Nephron (organoid): ENCODE data around the gene PROX1.

Experiments used
- H3K27ac Mint-ChIP-seq, 3 experiments: 2 replicates each; pipeline ENCODE4 v1.8.0; 2020; ENCODE audit warnings: mixed read lengths in 3 of 3, mild to moderate bottlenecking in 2 of 3, moderate library complexity in 1 of 3
- H3K27me3 Mint-ChIP-seq: 2 replicates; pipeline ENCODE4 v1.8.0; 2021; ENCODE audit warnings: low read depth, mild to moderate bottlenecking, moderate library complexity, mixed read lengths
- H3K36me3 Mint-ChIP-seq: 2 replicates; pipeline ENCODE4 v1.8.0; 2020; ENCODE audit warnings: low read depth, mixed read lengths
- H3K4me1 Mint-ChIP-seq: 2 replicates; pipeline ENCODE4 v1.8.0; 2020; ENCODE audit warnings: mixed read lengths
- H3K4me3 Mint-ChIP-seq, 3 experiments: 2 replicates each; pipeline ENCODE4 v1.8.0; 2020; ENCODE audit warnings: mild to moderate bottlenecking in 3 of 3, mixed read lengths in 3 of 3, moderate library complexity in 2 of 3
- H3K9me3 Mint-ChIP-seq: 2 replicates; pipeline ENCODE4 v1.8.0; 2020; ENCODE audit warnings: mixed read lengths
- TF ChIP-seq, protein P1 (sequence below), 3 experiments: fragments of 200-600 bp; sonication (generic); IDR thresholded peaks; one replicate each; pipeline ENCODE4 v1.5.0; 2021; ENCODE audit warnings: antibody characterized with exemption in 3 of 3; ENCODE audit not compliant: unreplicated experiment in 3 of 3

The PROX1 gene

DNA sequence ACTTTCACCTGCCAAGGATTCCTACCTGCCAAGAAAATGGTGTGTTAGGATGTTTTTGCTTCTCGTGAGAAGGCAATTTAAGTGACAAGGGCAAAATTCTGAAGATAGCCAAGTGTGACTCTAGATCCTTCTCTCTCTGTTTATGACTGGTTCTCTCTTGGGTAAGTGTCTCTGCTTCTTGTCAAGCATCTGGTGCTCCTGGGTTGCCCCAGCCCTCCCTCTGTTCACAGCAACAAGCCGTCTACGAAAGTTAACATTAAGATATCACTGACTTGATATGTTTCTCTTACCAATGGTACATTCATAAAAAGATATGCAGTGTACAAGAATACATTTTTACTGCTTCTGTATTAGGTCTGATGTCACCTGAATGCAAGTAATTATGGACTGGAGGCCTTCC lies 55.4 kb downstream of the PROX1 start:
- peaks cover 5% of the 10 kb centered on the region for H3K36me3 Mint-ChIP-seq
- TF ChIP-seq, protein P1, sequence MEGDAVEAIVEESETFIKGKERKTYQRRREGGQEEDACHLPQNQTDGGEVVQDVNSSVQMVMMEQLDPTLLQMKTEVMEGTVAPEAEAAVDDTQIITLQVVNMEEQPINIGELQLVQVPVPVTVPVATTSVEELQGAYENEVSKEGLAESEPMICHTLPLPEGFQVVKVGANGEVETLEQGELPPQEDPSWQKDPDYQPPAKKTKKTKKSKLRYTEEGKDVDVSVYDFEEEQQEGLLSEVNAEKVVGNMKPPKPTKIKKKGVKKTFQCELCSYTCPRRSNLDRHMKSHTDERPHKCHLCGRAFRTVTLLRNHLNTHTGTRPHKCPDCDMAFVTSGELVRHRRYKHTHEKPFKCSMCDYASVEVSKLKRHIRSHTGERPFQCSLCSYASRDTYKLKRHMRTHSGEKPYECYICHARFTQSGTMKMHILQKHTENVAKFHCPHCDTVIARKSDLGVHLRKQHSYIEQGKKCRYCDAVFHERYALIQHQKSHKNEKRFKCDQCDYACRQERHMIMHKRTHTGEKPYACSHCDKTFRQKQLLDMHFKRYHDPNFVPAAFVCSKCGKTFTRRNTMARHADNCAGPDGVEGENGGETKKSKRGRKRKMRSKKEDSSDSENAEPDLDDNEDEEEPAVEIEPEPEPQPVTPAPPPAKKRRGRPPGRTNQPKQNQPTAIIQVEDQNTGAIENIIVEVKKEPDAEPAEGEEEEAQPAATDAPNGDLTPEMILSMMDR (IDR thresholded peaks at IDR 0.05; ENCODE audit: unreplicated experiment in 3 of 3) = no peak
- H3K4me1 Mint-ChIP-seq = peaks cover 4% of the 10 kb centered on the region
- H3K27ac Mint-ChIP-seq = no peak overlapping the region
- peaks cover 8% of the 10 kb centered on the region for H3K9me3 Mint-ChIP-seq
- H3K4me3 Mint-ChIP-seq = no peak overlapping the region
- peaks cover 6% of the 10 kb centered on the region for H3K27me3 Mint-ChIP-seq

DNA sequence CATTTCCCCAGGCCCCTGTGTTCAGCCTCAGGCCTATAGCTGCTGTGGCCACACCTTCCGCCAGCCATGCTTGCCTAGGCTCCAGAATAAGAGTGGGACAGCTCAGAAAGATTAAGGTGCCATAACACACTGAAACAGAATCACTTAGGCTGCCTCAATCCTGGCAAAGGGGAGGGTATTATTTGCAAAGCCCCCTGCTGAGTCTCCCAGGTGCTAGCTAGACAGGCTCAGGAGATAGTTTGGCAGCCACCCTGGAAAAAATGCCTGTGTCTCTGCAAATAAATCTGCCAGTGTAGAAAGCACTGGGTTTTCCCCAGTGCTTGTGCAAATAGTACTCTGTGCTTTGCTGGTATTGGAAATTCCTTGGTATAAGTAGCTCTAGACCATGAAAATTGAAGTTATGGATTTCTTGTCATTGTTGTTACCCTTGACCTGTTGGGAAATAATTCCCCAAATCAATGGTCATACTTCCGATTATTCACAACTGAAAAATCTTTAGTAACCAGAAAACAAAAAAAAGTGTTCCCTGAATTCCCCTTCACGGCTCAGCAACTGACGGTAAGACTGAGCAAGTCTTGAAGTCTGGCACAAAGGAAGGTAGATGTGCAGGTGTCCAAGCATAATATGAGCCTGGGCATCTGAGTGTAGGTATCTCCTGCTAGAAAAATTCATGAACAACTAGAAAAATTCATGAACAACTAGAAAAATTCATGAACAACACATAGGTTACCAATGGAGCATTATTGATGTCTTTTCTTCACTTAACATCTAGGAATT lies 56.9 kb downstream of the PROX1 start:
- Mint-ChIP-seq H3K9me3 (peaks cover 12% of the 10 kb centered on the region), H3K27me3 (peaks cover 6% of the 10 kb centered on the region), H3K27ac (no peak overlapping the region), H3K4me1 (no peaks in the 10 kb centered on the region), H3K4me3 (no peak overlapping the region), H3K36me3 (peaks cover 5% of the 10 kb centered on the region)
- TF ChIP-seq, protein P1 (IDR thresholded peaks at IDR 0.05; ENCODE audit: unreplicated experiment in 3 of 3) = no peak

DNA sequence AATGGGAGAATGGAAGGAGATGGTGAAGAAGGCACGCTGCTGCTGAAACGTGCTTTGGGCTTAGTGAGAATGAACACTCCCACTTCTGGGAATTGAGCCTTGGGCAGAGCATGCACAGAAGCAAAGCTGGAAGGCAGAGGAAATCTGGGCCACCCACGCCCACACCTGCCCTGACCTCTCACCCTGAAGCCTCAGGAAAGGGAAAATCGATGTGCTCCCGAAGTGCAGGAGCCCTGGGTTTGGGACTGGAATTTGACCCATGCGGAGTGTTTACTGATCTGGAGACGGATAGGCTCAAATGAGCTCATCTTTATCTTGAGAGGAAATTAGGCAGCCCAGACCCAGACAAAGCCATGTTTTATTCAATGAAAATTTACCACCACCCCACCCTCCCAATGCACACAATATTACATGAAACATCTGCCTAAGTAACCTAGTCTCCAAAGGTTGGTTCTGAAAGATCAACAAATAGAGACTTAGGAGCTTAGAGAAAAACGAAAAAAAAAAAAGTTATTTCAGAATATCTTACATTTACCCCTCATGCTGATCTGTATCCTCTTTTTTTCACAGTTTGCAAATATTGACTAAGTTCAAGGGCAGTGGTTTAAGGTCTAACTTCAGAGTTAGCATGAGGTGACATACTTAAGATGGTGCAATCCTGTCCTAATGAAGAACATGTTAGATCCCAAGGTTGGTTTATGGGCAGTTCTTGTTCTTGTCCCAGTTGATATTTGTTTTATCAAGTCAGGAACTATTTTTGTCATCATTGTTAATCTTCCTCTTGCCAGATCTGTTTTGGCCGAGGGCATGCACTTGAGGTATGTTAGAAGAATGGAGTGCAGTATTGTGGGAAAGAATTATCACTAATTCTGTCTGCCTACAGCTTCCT lies 63.0 kb downstream of the PROX1 start:
- Mint-ChIP-seq H3K27ac (no peak overlapping the region), H3K27me3 (no peaks in the 10 kb centered on the region), H3K4me3 (no peak overlapping the region), H3K9me3 (peaks cover 12% of the 10 kb centered on the region), H3K4me1 (peaks cover 5% of the 10 kb centered on the region), H3K36me3 (peaks cover 5% of the 10 kb centered on the region)
- TF ChIP-seq, protein P1 (IDR thresholded peaks at IDR 0.05; ENCODE audit: unreplicated experiment in 3 of 3) = no peak

DNA sequence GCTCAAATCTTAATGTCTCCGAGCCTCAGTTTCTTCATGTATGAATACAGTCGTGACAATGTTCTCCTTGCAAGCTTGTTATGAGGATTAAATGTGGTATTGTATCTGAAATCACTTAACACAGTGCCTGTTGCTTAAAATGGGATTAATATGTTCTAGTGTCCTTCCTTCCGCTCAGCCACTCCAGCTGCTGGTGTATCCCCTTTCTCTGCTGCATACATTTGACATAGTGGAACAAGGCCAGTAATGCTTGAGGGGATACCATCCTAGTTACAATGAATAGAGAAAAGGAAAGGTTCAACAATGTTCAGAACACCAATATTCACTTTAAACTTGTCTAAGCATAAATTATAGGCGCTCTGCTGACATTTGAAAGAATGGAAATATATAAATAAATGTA lies 64.0 kb downstream of the PROX1 start:
- H3K9me3 Mint-ChIP-seq = peaks cover 12% of the 10 kb centered on the region
- no peak overlapping the region for H3K27ac Mint-ChIP-seq
- TF ChIP-seq, protein P1 (IDR thresholded peaks at IDR 0.05; ENCODE audit: unreplicated experiment in 3 of 3) = no peak
- peaks cover 5% of the 10 kb centered on the region for H3K36me3 Mint-ChIP-seq
- no peaks in the 10 kb centered on the region for H3K27me3 Mint-ChIP-seq
- peaks cover 5% of the 10 kb centered on the region for H3K4me1 Mint-ChIP-seq
- H3K4me3 Mint-ChIP-seq = no peak overlapping the region

DNA sequence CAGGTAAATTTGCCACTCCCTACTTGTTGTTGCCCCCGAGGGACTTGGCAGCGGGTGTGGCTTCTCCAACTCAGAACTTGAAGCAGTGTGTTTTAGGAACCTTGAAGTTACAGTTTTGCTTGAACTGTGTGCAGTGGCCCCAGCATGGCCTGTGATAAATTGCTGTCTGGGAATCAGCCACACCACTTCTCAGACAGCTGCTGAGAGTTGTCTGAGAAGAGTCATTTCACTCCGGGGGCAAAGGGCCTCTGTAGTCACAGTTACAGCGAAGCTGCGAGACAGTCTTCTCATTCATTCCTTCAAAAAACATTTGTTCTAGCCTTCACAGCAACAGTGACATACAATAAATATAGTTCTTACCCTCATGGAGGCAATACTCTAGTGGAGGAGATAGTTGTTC lies 70.3 kb downstream of the PROX1 start:
- no peaks in the 10 kb centered on the region for H3K27me3 Mint-ChIP-seq
- H3K4me1 Mint-ChIP-seq = no peaks in the 10 kb centered on the region
- H3K4me3 Mint-ChIP-seq = no peak overlapping the region

More for the DNA sequence above, 70.3 kb downstream of the PROX1 start:
- H3K36me3 Mint-ChIP-seq = peaks cover 3% of the 10 kb centered on the region
- TF ChIP-seq, protein P1 (IDR thresholded peaks at IDR 0.05; ENCODE audit: unreplicated experiment in 3 of 3) = no peak
- H3K27ac Mint-ChIP-seq = no peak overlapping the region
- peaks cover 11% of the 10 kb centered on the region for H3K9me3 Mint-ChIP-seq
